Measurements from ENCODE around the gene MYO16.
"Not testable (repeated sequence)": the region's sequence is repeated elsewhere in the genome, so short reads cannot be mapped to it uniquely, and the experiment has no call there.

The MYO16 gene

DNA sequence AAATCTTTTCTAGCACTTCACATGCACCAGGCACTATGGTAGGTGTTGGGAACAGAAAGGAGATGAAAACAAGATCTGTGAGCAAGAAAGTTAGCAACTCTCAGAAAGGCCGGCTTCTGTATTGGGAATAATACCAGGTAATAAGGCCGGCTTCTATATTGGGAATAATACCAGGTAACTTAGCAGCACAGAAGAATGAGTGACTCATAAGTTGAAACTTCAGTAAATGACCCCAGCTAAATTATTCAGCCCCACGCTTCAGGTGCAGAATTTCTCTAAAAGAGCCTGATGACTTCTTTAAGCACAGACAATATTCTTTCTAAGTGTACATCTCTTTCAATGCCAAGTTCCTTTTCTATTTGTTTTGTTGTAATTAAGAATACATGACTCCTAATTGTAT, 151.3 kb downstream of the MYO16 start:
- FAIRE-seq (no peak), DNase-seq (ENCODE audit: insufficient read length, low spot score) (no peak)
- TF ChIP-seq TAF1 (IDR thresholded peaks at IDR 0.05; ENCODE audit: low read depth, low read length) (no peak), POU2F2 (IDR thresholded peaks at IDR 0.05; ENCODE audit: low read depth, low read length) (no peak), PAX5 (IDR thresholded peaks at IDR 0.05; ENCODE audit: insufficient read depth, low read length, severe bottlenecking) (no peak), POLR2AphosphoS5 (IDR thresholded peaks at IDR 0.05; ENCODE audit: low read depth, low read length) (no peak), POLR2A (IDR thresholded peaks at IDR 0.05; ENCODE audit: low read depth, low read length) (no peak), SPI1 (IDR thresholded peaks at IDR 0.05; ENCODE audit: low read depth, low read length) (no peak)

DNA sequence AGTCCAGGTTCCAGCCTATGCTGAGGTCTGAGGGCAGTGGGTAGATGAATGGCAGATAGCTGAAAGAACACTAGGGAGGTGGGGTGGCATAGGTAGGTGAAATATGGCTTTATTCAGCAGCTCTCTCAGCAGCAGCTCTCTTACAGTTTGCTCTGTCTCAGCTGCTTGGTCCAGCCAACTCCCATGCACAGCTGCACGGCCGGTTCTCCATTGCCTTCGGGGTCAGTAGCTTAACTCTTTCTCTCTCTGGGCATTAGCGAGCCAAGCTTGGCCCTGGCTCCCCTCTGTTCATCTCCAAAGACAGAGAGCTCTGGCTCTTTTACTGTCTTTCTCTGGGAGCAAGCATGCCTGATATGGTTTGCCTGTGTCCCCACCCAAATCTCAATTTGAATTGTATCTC, 151.9 kb downstream of the MYO16 start:
- TF ChIP-seq PAX5 (IDR thresholded peaks at IDR 0.05; ENCODE audit: insufficient read depth, low read length, severe bottlenecking) (no peak), SPI1 (IDR thresholded peaks at IDR 0.05; ENCODE audit: low read depth, low read length) (no peak), POU2F2 (IDR thresholded peaks at IDR 0.05; ENCODE audit: low read depth, low read length) (no peak), POLR2AphosphoS5 (IDR thresholded peaks at IDR 0.05; ENCODE audit: low read depth, low read length) (no peak), POLR2A (IDR thresholded peaks at IDR 0.05; ENCODE audit: low read depth, low read length) (no peak), TAF1 (IDR thresholded peaks at IDR 0.05; ENCODE audit: low read depth, low read length) (no peak)
- no peak for DNase-seq (ENCODE audit: insufficient read length, low spot score)
- no peak for FAIRE-seq

DNA sequence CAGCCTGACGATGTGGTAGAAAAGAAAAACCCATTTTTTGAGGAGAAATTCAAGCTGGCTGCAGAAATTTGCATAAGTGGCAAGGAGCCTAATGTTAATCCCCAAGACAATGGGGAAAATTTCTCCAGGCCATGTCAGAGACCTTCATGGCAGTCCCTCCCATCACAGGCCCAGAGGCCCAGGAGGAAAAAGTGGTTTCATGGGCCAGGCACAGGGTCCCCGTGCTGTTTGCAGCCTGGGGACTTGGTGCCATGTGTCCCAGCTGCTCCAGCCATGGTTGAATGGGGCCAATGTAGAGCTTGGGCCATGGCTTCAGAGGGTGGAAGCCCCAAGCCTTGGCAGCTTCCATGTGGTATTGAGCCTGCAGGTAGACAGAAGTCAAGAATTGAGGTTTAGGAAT, 153.1 kb downstream of the MYO16 start:
- not testable (repeated sequence) for DNase-seq (ENCODE audit: insufficient read length, low spot score)

DNA sequence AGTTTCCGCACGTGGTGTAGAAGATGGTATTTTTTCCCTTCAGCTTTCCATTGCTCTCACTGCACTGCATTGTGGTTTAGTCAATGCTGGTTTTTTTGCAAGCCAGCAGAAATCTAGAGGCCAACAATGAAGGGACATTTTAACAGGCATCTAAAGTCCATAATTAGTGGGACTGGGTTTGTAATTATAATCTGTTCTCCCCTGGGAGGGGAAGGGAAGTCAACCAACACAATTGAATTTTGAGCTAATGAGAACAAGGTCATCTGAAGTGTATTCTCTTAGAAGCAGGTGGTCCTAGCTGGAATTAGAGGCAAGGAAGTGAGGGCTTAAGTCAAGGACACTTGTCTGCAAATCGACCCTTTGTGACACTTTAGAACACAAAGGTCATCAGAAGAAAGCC, 156.4 kb downstream of the MYO16 start:
- no peak for DNase-seq (ENCODE audit: insufficient read length, low spot score)
- FAIRE-seq = no peak
- TF ChIP-seq SPI1 (IDR thresholded peaks at IDR 0.05; ENCODE audit: low read depth, low read length) (no peak), POLR2AphosphoS5 (IDR thresholded peaks at IDR 0.05; ENCODE audit: low read depth, low read length) (no peak), TAF1 (IDR thresholded peaks at IDR 0.05; ENCODE audit: low read depth, low read length) (no peak), POU2F2 (IDR thresholded peaks at IDR 0.05; ENCODE audit: low read depth, low read length) (no peak), POLR2A (IDR thresholded peaks at IDR 0.05; ENCODE audit: low read depth, low read length) (no peak), PAX5 (IDR thresholded peaks at IDR 0.05; ENCODE audit: insufficient read depth, low read length, severe bottlenecking) (no peak)

More for the DNA sequence above, 153.1 kb downstream of the MYO16 start:
- not testable (repeated sequence) for FAIRE-seq

DNA sequence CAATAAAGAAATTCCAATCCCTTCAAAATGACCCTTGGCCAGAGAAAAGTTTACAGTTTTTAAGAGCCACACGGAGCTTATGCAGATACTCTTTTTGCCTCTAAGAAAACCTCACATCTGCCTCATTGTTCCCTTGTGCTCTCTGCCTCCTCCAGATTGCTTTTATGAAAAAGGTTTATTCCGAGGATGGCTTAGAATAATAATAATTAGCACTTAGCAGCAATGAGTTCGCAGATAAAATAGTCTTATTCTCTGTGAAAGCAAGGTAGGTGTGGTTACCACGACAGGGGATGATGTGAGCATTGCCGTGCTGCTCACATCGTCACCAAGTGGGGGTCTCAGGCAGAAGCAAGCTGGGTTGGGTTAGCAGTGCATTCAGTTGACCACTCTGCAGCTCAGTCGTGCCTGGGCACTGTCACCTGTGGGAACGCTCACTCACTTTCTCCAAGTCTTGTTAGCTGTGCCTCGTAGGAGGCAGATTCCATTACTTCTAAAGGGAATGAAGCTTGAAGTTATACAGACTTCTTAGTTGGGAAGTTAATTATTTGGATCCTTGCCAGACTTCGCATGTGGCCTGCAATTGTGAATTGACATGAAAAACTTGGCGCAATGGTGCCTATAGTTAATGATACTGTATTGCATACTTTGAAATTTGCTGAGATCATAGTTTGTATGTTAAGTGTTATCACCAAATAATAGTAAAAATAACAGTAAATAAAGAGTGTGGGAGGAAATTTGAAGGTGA, 157.2 kb downstream of the MYO16 start:
- no peak for FAIRE-seq
- no peak for DNase-seq (ENCODE audit: insufficient read length, low spot score)
- TF ChIP-seq POU2F2 (IDR thresholded peaks at IDR 0.05; ENCODE audit: low read depth, low read length) (no peak), POLR2AphosphoS5 (IDR thresholded peaks at IDR 0.05; ENCODE audit: low read depth, low read length) (no peak), PAX5 (IDR thresholded peaks at IDR 0.05; ENCODE audit: insufficient read depth, low read length, severe bottlenecking) (no peak), POLR2A (IDR thresholded peaks at IDR 0.05; ENCODE audit: low read depth, low read length) (no peak), SPI1 (IDR thresholded peaks at IDR 0.05; ENCODE audit: low read depth, low read length) (no peak), TAF1 (IDR thresholded peaks at IDR 0.05; ENCODE audit: low read depth, low read length) (no peak)

DNA sequence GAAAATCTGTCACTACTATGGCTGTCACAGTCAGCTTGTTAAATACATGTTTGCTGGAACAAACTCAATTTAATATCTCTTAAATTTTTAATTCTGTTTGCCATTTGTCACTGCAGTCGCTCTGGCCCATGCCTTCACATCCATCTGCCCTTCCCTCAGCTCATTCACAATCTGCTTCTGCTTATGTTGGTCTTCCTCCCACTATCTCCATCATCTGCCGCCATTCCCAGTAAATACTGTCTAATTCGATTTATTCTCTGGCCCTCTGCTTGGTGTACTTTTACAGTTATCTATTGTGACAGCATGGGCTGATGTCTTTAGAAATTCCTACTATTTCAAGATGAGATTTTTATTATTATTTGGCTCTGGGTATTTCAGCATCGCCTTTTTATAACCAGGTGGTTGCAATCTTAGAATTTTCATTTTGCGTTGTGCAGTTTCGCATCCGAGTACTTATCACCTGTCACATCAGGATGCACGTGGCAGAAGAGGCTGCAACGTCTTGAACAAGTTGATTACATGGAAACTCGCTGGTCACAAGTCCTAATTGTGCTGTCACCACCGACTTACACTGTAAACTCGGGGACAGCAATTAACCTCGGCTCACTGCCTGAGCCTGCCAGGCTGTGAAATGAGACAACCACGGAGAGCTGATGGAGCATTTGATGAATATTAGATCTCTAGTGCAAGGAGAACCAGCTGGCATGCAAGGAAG, 158.4 kb downstream of the MYO16 start:
- no peak for TF ChIP-seq POLR2A (IDR thresholded peaks at IDR 0.05; ENCODE audit: low read depth, low read length)
- no peak for TF ChIP-seq SPI1 (IDR thresholded peaks at IDR 0.05; ENCODE audit: low read depth, low read length)
- no peak for TF ChIP-seq TAF1 (IDR thresholded peaks at IDR 0.05; ENCODE audit: low read depth, low read length)
- TF ChIP-seq POU2F2 (IDR thresholded peaks at IDR 0.05; ENCODE audit: low read depth, low read length) = no peak
- TF ChIP-seq PAX5 (IDR thresholded peaks at IDR 0.05; ENCODE audit: insufficient read depth, low read length, severe bottlenecking) = no peak
- no peak for TF ChIP-seq POLR2AphosphoS5 (IDR thresholded peaks at IDR 0.05; ENCODE audit: low read depth, low read length)
- FAIRE-seq = no peak
- DNase-seq (ENCODE audit: insufficient read length, low spot score) = no peak

DNA sequence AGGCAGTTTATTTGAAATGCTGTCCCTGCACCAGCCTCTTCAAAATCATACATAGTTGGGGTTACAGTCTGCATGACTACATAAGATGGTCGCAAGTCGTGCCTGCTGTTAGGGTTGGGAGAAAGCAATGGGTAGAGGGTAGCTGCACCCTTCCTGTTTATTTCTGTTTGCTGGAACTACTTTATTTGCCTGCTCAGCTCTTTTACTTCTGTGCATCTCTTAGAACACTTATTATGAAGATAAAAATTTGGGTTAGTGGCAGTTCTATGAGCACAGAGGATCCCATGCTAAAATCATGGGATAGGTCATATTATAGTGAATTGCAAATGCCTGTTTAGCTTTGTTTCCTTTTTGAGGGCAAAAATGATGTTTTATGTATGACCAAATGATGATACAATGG, 160.1 kb downstream of the MYO16 start:
- no peak for TF ChIP-seq PAX5 (IDR thresholded peaks at IDR 0.05; ENCODE audit: insufficient read depth, low read length, severe bottlenecking)
- TF ChIP-seq POLR2AphosphoS5 (IDR thresholded peaks at IDR 0.05; ENCODE audit: low read depth, low read length) = no peak
- TF ChIP-seq TAF1 (IDR thresholded peaks at IDR 0.05; ENCODE audit: low read depth, low read length) = no peak
- TF ChIP-seq POU2F2 (IDR thresholded peaks at IDR 0.05; ENCODE audit: low read depth, low read length) = no peak
- TF ChIP-seq SPI1 (IDR thresholded peaks at IDR 0.05; ENCODE audit: low read depth, low read length) = no peak
- TF ChIP-seq POLR2A (IDR thresholded peaks at IDR 0.05; ENCODE audit: low read depth, low read length) = no peak
- FAIRE-seq = no peak
- DNase-seq (ENCODE audit: insufficient read length, low spot score) = no peak

DNA sequence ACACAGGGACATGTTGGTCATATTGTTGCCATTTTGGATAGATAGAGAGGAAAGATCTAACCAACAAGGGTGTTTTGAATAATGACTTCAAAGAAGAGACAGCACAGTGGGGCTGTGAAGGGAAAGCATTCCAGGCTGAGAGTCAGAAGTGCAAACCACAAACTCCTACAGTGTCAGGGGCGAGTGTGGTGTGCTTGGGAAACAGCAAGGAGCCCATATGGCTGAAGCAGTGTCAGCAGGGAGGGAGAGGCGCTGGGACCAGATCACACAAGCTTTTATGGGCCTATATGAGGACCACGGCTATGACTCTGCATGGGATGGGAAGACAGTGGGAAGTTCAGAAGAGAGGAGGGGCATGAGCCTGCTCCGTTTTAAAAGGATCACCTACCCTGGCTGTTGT, 166.4 kb downstream of the MYO16 start:
- FAIRE-seq (no peak), DNase-seq (ENCODE audit: insufficient read length, low spot score) (no peak)
- TF ChIP-seq POLR2A (IDR thresholded peaks at IDR 0.05; ENCODE audit: low read depth, low read length) = no peak
- no peak for TF ChIP-seq POLR2AphosphoS5 (IDR thresholded peaks at IDR 0.05; ENCODE audit: low read depth, low read length)
- no peak for TF ChIP-seq PAX5 (IDR thresholded peaks at IDR 0.05; ENCODE audit: insufficient read depth, low read length, severe bottlenecking)
- no peak for TF ChIP-seq POU2F2 (IDR thresholded peaks at IDR 0.05; ENCODE audit: low read depth, low read length)
- no peak for TF ChIP-seq SPI1 (IDR thresholded peaks at IDR 0.05; ENCODE audit: low read depth, low read length)
- TF ChIP-seq TAF1 (IDR thresholded peaks at IDR 0.05; ENCODE audit: low read depth, low read length) = no peak

DNA sequence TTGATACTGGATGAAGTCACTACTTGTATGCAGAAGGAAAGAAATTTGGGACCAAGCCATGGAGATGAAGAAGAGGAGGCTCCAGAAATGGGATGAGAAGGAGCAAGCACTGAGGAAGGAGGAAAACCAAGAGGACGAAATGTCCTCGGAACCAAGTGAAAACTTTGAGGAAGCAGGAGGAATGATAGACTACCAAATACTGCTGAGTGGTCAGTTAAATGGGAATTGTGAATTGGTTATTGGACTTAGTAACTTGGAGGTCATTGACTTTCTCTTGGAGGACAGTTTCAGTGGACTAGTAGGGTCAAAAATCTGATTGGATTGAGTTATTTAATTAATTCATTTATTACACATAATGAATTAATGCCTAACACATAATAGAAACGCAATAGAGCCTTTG, 167.9 kb downstream of the MYO16 start:
- no peak for DNase-seq (ENCODE audit: insufficient read length, low spot score)
- no peak for FAIRE-seq
- TF ChIP-seq POU2F2 (IDR thresholded peaks at IDR 0.05; ENCODE audit: low read depth, low read length) (no peak), POLR2AphosphoS5 (IDR thresholded peaks at IDR 0.05; ENCODE audit: low read depth, low read length) (no peak), PAX5 (IDR thresholded peaks at IDR 0.05; ENCODE audit: insufficient read depth, low read length, severe bottlenecking) (no peak), SPI1 (IDR thresholded peaks at IDR 0.05; ENCODE audit: low read depth, low read length) (no peak), POLR2A (IDR thresholded peaks at IDR 0.05; ENCODE audit: low read depth, low read length) (no peak), TAF1 (IDR thresholded peaks at IDR 0.05; ENCODE audit: low read depth, low read length) (no peak)

Measured in GM12891 (cell line).